HepG2 (cell line): Measurements from ENCODE around the gene NUDCD3. TPM values are rescaled to one million over a fixed set of nuclear protein-coding genes. Genes with fewer than 3 reads are reported as not detected.

Source experiments
- ATAC-seq: fragments of 200-7000 bp; cut with Tn5 transposase; 3 replicates; pipeline ENCODE4 v1.9.1; 2020; ENCODE audit warnings: mild to moderate bottlenecking, moderate library complexity
- BruUV-seq: library from RNA; stranded (reverse); fragments of 400-500 nt; replicated peaks from 2 replicates; lab custom pipeline; 2021; lab: Mats Ljungman, UMichigan
- CTCF ChIA-PET: fragments of 300-600 bp; formaldehyde crosslinking; extraction: SDS; loops from one replicate; lab custom pipeline; 2021; ENCODE audit warnings: low total read pairs, inconsistent platforms, low intra/inter-chr PET ratio; lab: Yijun Ruan, JAX
- POLR2A ChIA-PET: fragments of 350-600 bp; sonication (Branson Sonifier 250); formaldehyde crosslinking; loops from one replicate; lab custom pipeline; 2020; ENCODE audit warnings: antibody characterized with exemption, inconsistent platforms; lab: Yijun Ruan, JAX
- DNase-seq: peaks from one replicate; pipeline ENCODE4 v3.0.0-alpha.2; 2015; ENCODE audit warnings: low spot score
- FAIRE-seq: peaks from 3 replicates; lab custom pipeline; 2011; peaks lifted over from hg19 to GRCh38; lab: Jason Lieb, UNC
- H2AFZ ChIP-seq: one replicate; pipeline ENCODE4 v1.6.1; 2011; ENCODE audit warnings: low read length, inconsistent platforms
- H3K27ac ChIP-seq: fragments of 300-600 bp; 3 replicates; pipeline ENCODE4 v1.8.0; 2011; ENCODE audit warnings: mixed run types, mild to moderate bottlenecking, mixed read lengths, low read length, inconsistent platforms; ENCODE audit not compliant: insufficient read depth; ENCODE audit errors: extremely low read length
- H3K27me3 ChIP-seq, 2 experiments: fragments of 200-600 bp in 1 of 2; 2 replicates in 1 of 2; 3 replicates in 1 of 2; pipeline versions ENCODE4 v1.6.0 to v1.8.0; 2011; ENCODE audit warnings: low read length in 2 of 2, mild to moderate bottlenecking in 2 of 2, moderate library complexity in 2 of 2, inconsistent platforms in 1 of 2; ENCODE audit not compliant: insufficient read depth in 2 of 2, control insufficient read depth in 1 of 2
- H3K36me3 ChIP-seq, 2 experiments: fragments of 200-600 bp in 1 of 2; replicated peaks in 1 of 2; 2 replicates in 1 of 2; 3 replicates in 1 of 2; pipeline versions ENCODE4 v1.5.1 to v1.8.0; 2011; ENCODE audit warnings: low read length in 2 of 2, inconsistent platforms in 1 of 2; ENCODE audit not compliant: insufficient read depth in 2 of 2, control insufficient read depth in 1 of 2
- H3K4me1 ChIP-seq: 2 replicates; pipeline ENCODE4 v1.5.1; 2012; ENCODE audit warnings: low read length, inconsistent platforms; ENCODE audit not compliant: insufficient read depth
- H3K4me2 ChIP-seq: 2 replicates; pipeline ENCODE4 v1.6.0; 2011; ENCODE audit warnings: low read depth, low read length, inconsistent platforms
- H3K4me3 ChIP-seq, 3 experiments: fragments of 200-600 bp in 1 of 3; sonication (generic), shearing (Covaris generic) in 1 of 3; replicated peaks in 1 of 3; 2 replicates each; pipeline ENCODE4 v1.5.1; 2011 to 2016; ENCODE audit warnings: low read length in 3 of 3, inconsistent platforms in 2 of 3, low read depth in 2 of 3, mild to moderate bottlenecking in 2 of 3, control low read depth in 1 of 3, mixed read lengths in 1 of 3; ENCODE audit not compliant: insufficient read depth in 1 of 3
- H3K79me2 ChIP-seq: one replicate; pipeline ENCODE4 v1.6.1; 2011; ENCODE audit warnings: low read length, inconsistent platforms; ENCODE audit not compliant: insufficient read depth
- H3K9ac ChIP-seq: 2 replicates; pipeline ENCODE4 v1.6.0; 2011; ENCODE audit warnings: mild to moderate bottlenecking, low read depth, low read length, inconsistent platforms; ENCODE audit not compliant: insufficient read depth
- H3K9me3 ChIP-seq: 2 replicates; pipeline ENCODE4 v1.5.1; 2012; ENCODE audit warnings: mild to moderate bottlenecking, low read length
- H4K20me1 ChIP-seq: 2 replicates; pipeline ENCODE4 v1.6.0; 2011; ENCODE audit warnings: inconsistent platforms, mild to moderate bottlenecking, low read length, moderate library complexity; ENCODE audit not compliant: insufficient read depth
- ARNT ChIP-seq: fragments of 450-650 bp; IDR thresholded peaks from 2 replicates; pipeline ENCODE4 v1.6.1; 2017
- EHMT2 ChIP-seq: fragments of 200-600 bp; sonication (generic); IDR thresholded peaks from 2 replicates; pipeline ENCODE4 v1.7.0; 2017; ENCODE audit warnings: antibody characterized with exemption, low read depth, low read length, borderline replicate concordance
- HOMEZ ChIP-seq: IDR thresholded peaks from 2 replicates; pipeline ENCODE4 v1.6.1; 2016; ENCODE audit warnings: low read depth
- REPIN1 ChIP-seq: sonication (generic); formaldehyde crosslinking; IDR thresholded peaks from 2 replicates; pipeline ENCODE4 v1.8.0; 2022; ENCODE audit warnings: missing genetic modification reagents, low read depth, mild to moderate bottlenecking, borderline replicate concordance
- SIN3A ChIP-seq: IDR thresholded peaks from 2 replicates; pipeline ENCODE4 v1.6.1; 2011; ENCODE audit warnings: low read depth, mild to moderate bottlenecking, control low read depth, low read length, borderline replicate concordance
- SMAD1 ChIP-seq: sonication (generic); formaldehyde crosslinking; IDR thresholded peaks from 2 replicates; pipeline ENCODE4 v1.4.0; 2020; ENCODE audit warnings: missing genetic modification reagents, low read depth, mild to moderate bottlenecking, borderline replicate concordance
- SMARCE1 ChIP-seq: fragments of 450-650 bp; IDR thresholded peaks from 2 replicates; pipeline ENCODE4 v1.6.1; 2017; ENCODE audit warnings: borderline replicate concordance
- ZBED4 ChIP-seq: sonication (generic); formaldehyde crosslinking; IDR thresholded peaks from 2 replicates; pipeline ENCODE4 v1.4.0; 2020; ENCODE audit warnings: missing genetic modification reagents, borderline replicate concordance
- ZBTB1 ChIP-seq: sonication (generic); formaldehyde crosslinking; IDR thresholded peaks from 2 replicates; pipeline ENCODE4 v1.4.0; 2020; ENCODE audit warnings: missing genetic modification reagents, borderline replicate concordance
- ZFP36L2 ChIP-seq: sonication (generic); formaldehyde crosslinking; IDR thresholded peaks from 2 replicates; pipeline ENCODE4 v1.4.0; 2020; ENCODE audit warnings: missing genetic modification reagents
- ZMYM4 ChIP-seq: sonication (generic); formaldehyde crosslinking; IDR thresholded peaks from 2 replicates; pipeline ENCODE4 v1.8.1; 2023; ENCODE audit warnings: mild to moderate bottlenecking, missing genetic modification reagents
- ZNF572 ChIP-seq: sonication (generic); formaldehyde crosslinking; IDR thresholded peaks from 2 replicates; pipeline ENCODE4 v1.5.1; 2020; ENCODE audit warnings: mild to moderate bottlenecking, missing genetic modification reagents
- ZSCAN25 ChIP-seq: sonication (generic); formaldehyde crosslinking; IDR thresholded peaks from 2 replicates; pipeline ENCODE4 v1.8.0; 2022; ENCODE audit warnings: mild to moderate bottlenecking, missing genetic modification reagents
- WGBS: methylation state at CpG from one replicate; pipeline ENCODE4 v1.1.6; 2017; ENCODE audit warnings: low lambda C conversion rate; 5-methylcytosine and 5-hydroxymethylcytosine counted together
- in situ Hi-C: cut with HindIII; loops from 2 replicates; pipeline ENCODE4 v1.10.0; 2017; ENCODE audit warnings: low pct_unique_long_range_greater_than_20kb; ENCODE audit not compliant: extremely low pct_ligation_motif_present
- intact Hi-C: fragments of 100-400 bp; cut with micrococcal nuclease; formaldehyde crosslinking; loops from one replicate; pipeline ENCODE4 v1.10.0; 2022; ENCODE audit not compliant: unreplicated experiment
- polyA plus RNA-seq, 8 experiments: library from polyadenylated mRNA; depleted of rRNA in 3 of 8; stranded (reverse) in 7 of 8; unstranded in 1 of 8; fragments of >200 nt; fragmentation: Illumina TruSeq in 4 of 8; extraction: Trizol in 4 of 8; gene quantifications; 2 replicates each; pipeline versions ENCODE4 v1.2.1 to v1.2.3, GENCODE V29; 2011 to 2016; ENCODE audit warnings: low read depth in 4 of 8, missing spikeins in 1 of 8, mixed read lengths in 1 of 8; ENCODE audit not compliant: insufficient read depth in 1 of 8
- total RNA-seq, 5 experiments: library from RNA; depleted of rRNA; stranded (reverse); fragments of >200 nt; fragmentation: Illumina TruSeq; extraction: Trizol; gene quantifications; 2 replicates each; pipeline ENCODE4 v1.2.3, GENCODE V29; 2016; ENCODE audit warnings: low read depth in 1 of 5
- TF ChIP-seq, protein P1 (sequence below): sonication (generic); formaldehyde crosslinking; IDR thresholded peaks from 2 replicates; pipeline ENCODE4 v1.4.0; 2020; ENCODE audit warnings: missing genetic modification reagents
- TF ChIP-seq, protein P2 (sequence below): sonication (generic); formaldehyde crosslinking; IDR thresholded peaks from 2 replicates; pipeline ENCODE4 v1.4.0; 2020; ENCODE audit warnings: missing genetic modification reagents

Gene NUDCD3
- total and polyA plus RNA-seq, 2 of the 13 experiments (the other 11 are each of a cell fraction or from before 2014, with no cell fraction given), result 20.8 to 49.9 TPM

DNA sequence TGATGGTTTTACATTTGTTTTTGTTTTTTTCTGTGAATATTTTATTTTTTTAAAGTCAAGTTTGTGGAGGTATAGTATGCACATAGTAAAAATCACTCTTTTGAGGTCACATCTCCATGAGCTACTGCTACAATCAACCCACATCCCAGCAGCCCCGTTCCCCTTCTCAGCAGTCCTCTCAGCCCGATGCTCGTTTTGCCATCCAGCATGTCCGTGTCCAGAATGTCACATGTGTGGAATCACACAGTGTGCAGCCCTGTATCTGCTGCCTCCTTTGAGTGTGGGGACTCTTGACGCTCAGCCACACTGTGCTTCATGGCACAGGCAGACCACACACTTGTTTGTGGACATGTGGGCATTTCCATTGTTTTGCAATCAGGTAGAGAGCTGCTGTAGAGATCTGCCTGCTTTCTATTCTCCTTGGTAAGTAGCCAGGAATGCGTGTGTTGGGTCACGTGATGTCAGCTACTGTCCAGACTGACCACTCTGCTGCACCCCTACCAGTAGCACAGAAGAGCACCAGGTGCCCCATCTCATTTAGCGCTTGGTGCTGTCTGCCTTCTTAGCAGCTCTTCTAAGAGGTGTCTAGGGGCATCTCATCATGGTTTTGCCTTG is 93.4 kb downstream of the NUDCD3 start:
- Histone ChIP-seq H3K27me3 (no peaks in the 10 kb centered on the region), H4K20me1 (no peaks in the 10 kb centered on the region), H3K79me2 (no peaks in the 10 kb centered on the region), H3K36me3 (peaks cover 20 to 58% of the 10 kb centered on the region in 2 experiments), H3K27ac (no peak overlapping the region), H3K4me3 (no peak overlapping the region), H3K9me3 (no peaks in the 10 kb centered on the region), H3K9ac (no peak overlapping the region), H3K4me2 (no peak overlapping the region), H2AFZ (no peak overlapping the region), H3K4me1 (no peaks in the 10 kb centered on the region)
- no peak for ATAC-seq
- DNase-seq, result no peak
- intact Hi-C loops (no loop called here), in situ Hi-C loops (no loop called here)
- CTCF ChIA-PET, result no interaction called here
- over 99% methylated on average over 8 of the region's 8 CpGs for whole genome bisulfite sequencing
- POLR2A ChIA-PET, result no interaction called here
- BruUV-seq, result no TSS peak
- no peak for FAIRE-seq
- TF ChIP-seq, protein P1, sequence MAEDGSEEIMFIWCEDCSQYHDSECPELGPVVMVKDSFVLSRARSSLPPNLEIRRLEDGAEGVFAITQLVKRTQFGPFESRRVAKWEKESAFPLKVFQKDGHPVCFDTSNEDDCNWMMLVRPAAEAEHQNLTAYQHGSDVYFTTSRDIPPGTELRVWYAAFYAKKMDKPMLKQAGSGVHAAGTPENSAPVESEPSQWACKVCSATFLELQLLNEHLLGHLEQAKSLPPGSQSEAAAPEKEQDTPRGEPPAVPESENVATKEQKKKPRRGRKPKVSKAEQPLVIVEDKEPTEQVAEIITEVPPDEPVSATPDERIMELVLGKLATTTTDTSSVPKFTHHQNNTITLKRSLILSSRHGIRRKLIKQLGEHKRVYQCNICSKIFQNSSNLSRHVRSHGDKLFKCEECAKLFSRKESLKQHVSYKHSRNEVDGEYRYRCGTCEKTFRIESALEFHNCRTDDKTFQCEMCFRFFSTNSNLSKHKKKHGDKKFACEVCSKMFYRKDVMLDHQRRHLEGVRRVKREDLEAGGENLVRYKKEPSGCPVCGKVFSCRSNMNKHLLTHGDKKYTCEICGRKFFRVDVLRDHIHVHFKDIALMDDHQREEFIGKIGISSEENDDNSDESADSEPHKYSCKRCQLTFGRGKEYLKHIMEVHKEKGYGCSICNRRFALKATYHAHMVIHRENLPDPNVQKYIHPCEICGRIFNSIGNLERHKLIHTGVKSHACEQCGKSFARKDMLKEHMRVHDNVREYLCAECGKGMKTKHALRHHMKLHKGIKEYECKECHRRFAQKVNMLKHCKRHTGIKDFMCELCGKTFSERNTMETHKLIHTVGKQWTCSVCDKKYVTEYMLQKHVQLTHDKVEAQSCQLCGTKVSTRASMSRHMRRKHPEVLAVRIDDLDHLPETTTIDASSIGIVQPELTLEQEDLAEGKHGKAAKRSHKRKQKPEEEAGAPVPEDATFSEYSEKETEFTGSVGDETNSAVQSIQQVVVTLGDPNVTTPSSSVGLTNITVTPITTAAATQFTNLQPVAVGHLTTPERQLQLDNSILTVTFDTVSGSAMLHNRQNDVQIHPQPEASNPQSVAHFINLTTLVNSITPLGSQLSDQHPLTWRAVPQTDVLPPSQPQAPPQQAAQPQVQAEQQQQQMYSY (CRISPR knock-in tag), result no peak
- TF ChIP-seq ZMYM4 (CRISPR knock-in tag) (no peak), ZNF572 (CRISPR knock-in tag) (no peak), SMAD1 (CRISPR knock-in tag) (no peak), ZBTB1 (no peak), SMARCE1 (no peak), HOMEZ (CRISPR knock-in tag) (no peak), ZBED4 (CRISPR knock-in tag) (no peak), ARNT (no peak), ZFP36L2 (CRISPR knock-in tag) (no peak), SIN3A (no peak), REPIN1 (CRISPR knock-in tag) (no peak), ZSCAN25 (CRISPR knock-in tag) (no peak), EHMT2 (no peak)
- TF ChIP-seq, protein P2, sequence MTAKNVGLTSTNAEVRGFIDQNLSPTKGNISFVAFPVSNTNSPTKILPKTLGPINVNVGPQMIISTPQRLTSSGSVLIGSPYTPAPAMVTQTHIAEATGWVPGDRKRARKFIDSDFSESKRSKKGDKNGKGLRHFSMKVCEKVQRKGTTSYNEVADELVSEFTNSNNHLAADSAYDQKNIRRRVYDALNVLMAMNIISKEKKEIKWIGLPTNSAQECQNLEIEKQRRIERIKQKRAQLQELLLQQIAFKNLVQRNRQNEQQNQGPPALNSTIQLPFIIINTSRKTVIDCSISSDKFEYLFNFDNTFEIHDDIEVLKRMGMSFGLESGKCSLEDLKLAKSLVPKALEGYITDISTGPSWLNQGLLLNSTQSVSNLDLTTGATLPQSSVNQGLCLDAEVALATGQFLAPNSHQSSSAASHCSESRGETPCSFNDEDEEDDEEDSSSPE (CRISPR knock-in tag), result no peak
